K562 (cell line): Measurements from ENCODE around the gene IQSEC3. TPM values are rescaled to one million over a fixed set of nuclear protein-coding genes. Genes with fewer than 3 reads are reported as not detected.
"Not testable (repeated sequence)": the region's sequence is repeated elsewhere in the genome, so short reads cannot be mapped to it uniquely, and the experiment has no call there.

Experiments used
- ATAC-seq: fragments of 200-7000 bp; cut with Tn5 transposase; 3 replicates; pipeline ENCODE4 v1.9.1; 2020; ENCODE audit warnings: moderate library complexity
- BruUV-seq: library from RNA; stranded (reverse); fragments of 400-500 nt; replicated peaks from 2 replicates; lab custom pipeline; 2021; lab: Mats Ljungman, UMichigan
- CTCF ChIA-PET: fragments of 300-600 bp; formaldehyde crosslinking; extraction: SDS; loops from one replicate; lab custom pipeline; 2021; ENCODE audit warnings: low intra/inter-chr PET ratio; lab: Yijun Ruan, JAX
- POLR2A ChIA-PET: fragments of 300-600, 350-650 bp; sonication (Branson Sonifier 250); formaldehyde crosslinking; extraction: SDS; loops from one replicate; lab custom pipeline; 2021; ENCODE audit warnings: antibody characterized with exemption, inconsistent platforms; lab: Yijun Ruan, JAX
- DNase-seq, 4 experiments: peaks; one replicate each; pipeline versions ENCODE4 v3.0.0 to v3.0.0-alpha.2; 2011 to 2018; ENCODE audit warnings: low spot score in 3 of 4, mixed read lengths in 3 of 4; ENCODE audit errors: extremely low read depth in 1 of 4
- FAIRE-seq: peaks from 2 replicates; lab custom pipeline; 2011; peaks lifted over from hg19 to GRCh38; lab: Jason Lieb, UNC
- H2AFZ ChIP-seq: 2 replicates; pipeline ENCODE4 v1.6.0; 2011; ENCODE audit warnings: low read depth, low read length, control low read depth, inconsistent platforms
- H3K27ac ChIP-seq: fragments of 200-600 bp; 3 replicates; pipeline ENCODE4 v1.8.0; 2011; ENCODE audit warnings: low read depth, mild to moderate bottlenecking, control low read depth, inconsistent platforms, low read length, moderate library complexity, mixed read lengths; ENCODE audit errors: extremely low read depth
- H3K27me3 ChIP-seq, 2 experiments: fragments of 300-600 bp in 1 of 2; 2 replicates in 1 of 2; 3 replicates in 1 of 2; pipeline versions ENCODE4 v1.6.0 to v1.8.0; 2011; ENCODE audit warnings: inconsistent platforms in 2 of 2, low read length in 2 of 2, mild to moderate bottlenecking in 1 of 2, mixed read lengths in 1 of 2, moderate library complexity in 1 of 2; ENCODE audit not compliant: control insufficient read depth in 2 of 2, insufficient read depth in 2 of 2
- H3K36me3 ChIP-seq: fragments of 300-600 bp; 3 replicates; pipeline ENCODE4 v1.8.0; 2011; ENCODE audit warnings: mild to moderate bottlenecking, low read length, inconsistent platforms; ENCODE audit not compliant: control insufficient read depth, insufficient read depth
- H3K4me1 ChIP-seq, 2 experiments: fragments of 200-600 bp in 1 of 2; replicated peaks in 1 of 2; 2 replicates in 1 of 2; 3 replicates in 1 of 2; pipeline versions ENCODE4 v1.5.1 to v1.8.0; 2011; ENCODE audit warnings: inconsistent platforms in 2 of 2, low read length in 2 of 2, mild to moderate bottlenecking in 1 of 2, mixed read lengths in 1 of 2, moderate library complexity in 1 of 2; ENCODE audit not compliant: control insufficient read depth in 2 of 2, insufficient read depth in 2 of 2
- H3K4me2 ChIP-seq: 2 replicates; pipeline ENCODE4 v1.6.1; 2011; ENCODE audit warnings: low read length, control low read depth, inconsistent platforms, mixed read lengths; ENCODE audit not compliant: insufficient read depth
- H3K4me3 ChIP-seq: fragments of 200-600 bp; sonication (generic), shearing (Covaris generic); 2 replicates; pipeline ENCODE4 v1.5.1; 2016; ENCODE audit warnings: control low read depth, inconsistent platforms
- H3K79me2 ChIP-seq: fragments of 200-600 bp; 3 replicates; pipeline ENCODE4 v1.8.0; 2011; ENCODE audit warnings: low read length, inconsistent platforms; ENCODE audit not compliant: control insufficient read depth, insufficient read depth
- H3K9ac ChIP-seq, 2 experiments: 2 replicates each; pipeline versions ENCODE4 v1.6.0 to v1.6.1; 2011; ENCODE audit warnings: low read depth in 2 of 2, low read length in 2 of 2, control low read depth in 1 of 2, inconsistent platforms in 1 of 2, mild to moderate bottlenecking in 1 of 2, mixed read lengths in 1 of 2; ENCODE audit not compliant: insufficient read depth in 1 of 2
- H3K9me1 ChIP-seq: one replicate; pipeline ENCODE4 v1.6.0; 2011; ENCODE audit warnings: inconsistent platforms, mild to moderate bottlenecking, low read length, moderate library complexity; ENCODE audit not compliant: control insufficient read depth, insufficient read depth
- H3K9me3 ChIP-seq: replicated peaks from 2 replicates; pipeline ENCODE4 v1.5.1; 2011; ENCODE audit warnings: low read depth, low read length, inconsistent platforms; ENCODE audit not compliant: control insufficient read depth, insufficient read depth
- H4K20me1 ChIP-seq: replicated peaks from 2 replicates; pipeline ENCODE4 v1.6.1; 2011; ENCODE audit warnings: low read length, inconsistent platforms, mixed read lengths; ENCODE audit not compliant: control insufficient read depth, insufficient read depth
- WGBS: fragments of 100-300 bp; shearing (Covaris generic); methylation state at CpG from one replicate; pipeline ENCODE4 v1.1.6; 2016; ENCODE audit warnings: low coverage, mixed read lengths; ENCODE audit not compliant: insufficient coverage; ENCODE audit errors: missing lambda C conversion rate; 5-methylcytosine and 5-hydroxymethylcytosine counted together
- in situ Hi-C: fragments of 300-500 bp; cut with MboI; formaldehyde crosslinking; loops from 4 replicates; pipeline ENCODE4 v1.15.0; 2018; ENCODE audit warnings: inconsistent platforms, mixed read lengths
- intact Hi-C: fragments of 100-400 bp; cut with micrococcal nuclease; formaldehyde crosslinking; loops from 2 replicates; pipeline ENCODE4 v1.14.2; 2022
- polyA plus RNA-seq, 8 experiments: library from polyadenylated mRNA; depleted of rRNA in 4 of 8; stranded (reverse) in 5 of 8; unstranded in 3 of 8; fragments of >200 nt; fragmentation: Nextera tagmentation in 2 of 8; fragmentation: Illumina TruSeq in 1 of 8; extraction: Ambion mirVana in 2 of 8; extraction: Trizol in 1 of 8; gene quantifications; 2 replicates each; pipeline versions ENCODE4 v1.2.1 to v1.2.3, GENCODE V29; 2011 to 2014; ENCODE audit warnings: inconsistent platforms in 1 of 8, missing spikeins in 1 of 8
- total RNA-seq, 7 experiments: library from RNA; depleted of rRNA in 6 of 7; stranded (reverse); fragments of >200 nt in 6 of 7; fragmentation: Illumina TruSeq in 2 of 7; extraction: Trizol in 2 of 7; gene quantifications; 2 replicates each; pipeline versions ENCODE4 v1.2.1 to v1.2.3, GENCODE V29; 2011 to 2021; ENCODE audit warnings: low replicate concordance in 1 of 7

Gene IQSEC3
- total and polyA plus RNA-seq, 9 of the 15 experiments (the other 6 are each of a cell fraction or from before 2014, with no cell fraction given), result under 0.01 to 0.25 (median 0.08) TPM; not detected in 3

GRCh38 chr12:76102-76501 is 9.5 kb downstream of the IQSEC3 start:
- H2AFZ ChIP-seq, ATAC-seq, H4K20me1 ChIP-seq, H3K27ac ChIP-seq, FAIRE-seq, H3K4me2 ChIP-seq, H3K27me3 ChIP-seq, H3K9ac ChIP-seq, DNase-seq, CTCF ChIA-PET, H3K79me2 ChIP-seq, H3K4me3 ChIP-seq, in situ Hi-C loops, H3K9me1 ChIP-seq, H3K9me3 ChIP-seq, BruUV-seq, POLR2A ChIA-PET, intact Hi-C loops, H3K36me3 ChIP-seq: not testable (repeated sequence)
- 78% methylated on average over 9 of the region's 10 CpGs for WGBS
- peaks cover 0 to 14% of the 10 kb centered on the region in 2 experiments; a peak in 3 of 5 replicates for H3K4me1 ChIP-seq

DNA sequence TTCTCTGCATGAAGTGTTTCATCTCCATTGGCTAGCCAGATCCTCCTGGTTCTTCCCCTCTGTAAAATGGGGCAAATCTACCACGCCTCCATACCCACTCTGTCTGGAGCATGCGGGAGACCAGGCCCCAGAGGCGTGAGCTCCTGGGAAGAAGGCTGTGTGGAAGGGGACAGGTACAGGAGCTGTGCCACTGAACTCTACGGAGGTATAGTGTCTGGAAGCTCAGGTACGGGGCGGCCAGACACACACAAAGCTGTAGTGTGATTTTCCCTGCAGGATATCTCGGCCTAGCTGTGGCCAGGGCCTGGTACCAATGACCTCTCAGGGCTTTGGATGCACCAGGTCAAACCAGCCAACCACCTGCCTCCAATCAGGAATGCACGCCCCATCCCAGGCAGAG is 10.0 kb downstream of the IQSEC3 start:
- in situ Hi-C loops, POLR2A ChIA-PET, BruUV-seq, CTCF ChIA-PET, H3K9me3 ChIP-seq, DNase-seq, H3K9ac ChIP-seq, intact Hi-C loops, H3K27ac ChIP-seq, H3K36me3 ChIP-seq, H3K4me3 ChIP-seq, H3K9me1 ChIP-seq, H3K79me2 ChIP-seq, H3K4me2 ChIP-seq, H3K27me3 ChIP-seq, ATAC-seq, H2AFZ ChIP-seq, H4K20me1 ChIP-seq, FAIRE-seq: not testable (repeated sequence)
- 66% methylated on average over 4 of the region's 8 CpGs for WGBS
- H3K4me1 ChIP-seq, result peaks cover 0 to 14% of the 10 kb centered on the region in 2 experiments; a peak in 3 of 5 replicates
